Measurements from ENCODE around the gene HIVEP3.

Gene HIVEP3

GRCh38 chr1:41719128-41719527 is 199.6 kb downstream of the HIVEP3 start:
- no peak for TF ChIP-seq CTCF (IDR thresholded peaks at IDR 0.05; ENCODE audit: low read depth, low read length)
- DNase-seq (ENCODE audit: extremely low read depth, low read depth): no peak

- TF ChIP-seq CTCF (IDR thresholded peaks at IDR 0.05; ENCODE audit: low read depth, low read length): no peak
These were observed 200.2 kb downstream of the HIVEP3 start for GRCh38 chr1:41718497-41718896.

GRCh38 chr1:41716188-41717130 is 202.3 kb downstream of the HIVEP3 start:
- TF ChIP-seq CTCF (IDR thresholded peaks at IDR 0.05; ENCODE audit: low read depth, low read length): no peak

More at GRCh38 chr1:41718497-41718896, 200.2 kb downstream of the HIVEP3 start:
- no peak for DNase-seq (ENCODE audit: extremely low read depth, low read depth)

GRCh38 chr1:41715441-41716095 is 203.2 kb downstream of the HIVEP3 start:
- no peak for TF ChIP-seq CTCF (IDR thresholded peaks at IDR 0.05; ENCODE audit: low read depth, low read length)
- DNase-seq (ENCODE audit: extremely low read depth, low read depth): no peak

More at GRCh38 chr1:41716188-41717130, 202.3 kb downstream of the HIVEP3 start:
- no peak for DNase-seq (ENCODE audit: extremely low read depth, low read depth)

GRCh38 chr1:41714638-41715389 is 203.9 kb downstream of the HIVEP3 start:
- no peak for TF ChIP-seq CTCF (IDR thresholded peaks at IDR 0.05; ENCODE audit: low read depth, low read length)
- DNase-seq (ENCODE audit: extremely low read depth, low read depth): no peak

- no peak for DNase-seq (ENCODE audit: extremely low read depth, low read depth)
- TF ChIP-seq CTCF (IDR thresholded peaks at IDR 0.05; ENCODE audit: low read depth, low read length): no peak
These were observed 205.0 kb downstream of the HIVEP3 start for GRCh38 chr1:41713557-41714327.

All from AG09319 (cell line).